HEK293 (cell line): Measurements from ENCODE around the gene GCH1.

ENCODE experiments used
- CTCF ChIP-seq: fragments of 450-650 bp; formaldehyde crosslinking; IDR thresholded peaks from 2 replicates; pipeline ENCODE4 v1.5.1; 2016; ENCODE audit warnings: missing biosample characterization, missing genetic modification characterization
- GLIS2 ChIP-seq: fragments of 450-650 bp; formaldehyde crosslinking; IDR thresholded peaks from 2 replicates; pipeline ENCODE4 v1.5.1; 2016; ENCODE audit warnings: missing biosample characterization, missing genetic modification characterization
- MEIS1 ChIP-seq: sonication (generic); formaldehyde crosslinking; IDR thresholded peaks from 2 replicates; pipeline ENCODE4 v1.8.1; 2022; ENCODE audit warnings: missing genetic modification reagents, mild to moderate bottlenecking, borderline replicate concordance
- PRDM10 ChIP-seq: fragments of 450-650 bp; formaldehyde crosslinking; IDR thresholded peaks from 2 replicates; pipeline ENCODE4 v1.5.1; 2016; ENCODE audit warnings: missing biosample characterization, missing genetic modification characterization
- TCF7L2 ChIP-seq: IDR thresholded peaks from 2 replicates; pipeline ENCODE4 v1.6.1; 2011; ENCODE audit warnings: low read depth, mild to moderate bottlenecking, inconsistent platforms, low read length, moderate library complexity, borderline replicate concordance
- ZNF10 ChIP-seq: fragments of 450-650 bp; formaldehyde crosslinking; IDR thresholded peaks from 2 replicates; pipeline ENCODE4 v1.5.1; 2017; ENCODE audit warnings: missing biosample characterization, missing genetic modification characterization
- ZNF274 ChIP-seq, 2 experiments: fragments of 200-500 bp in 1 of 2; fragments of 450-650 bp in 1 of 2; sonication (Bioruptor generic) in 1 of 2; formaldehyde crosslinking in 1 of 2; IDR thresholded peaks; 2 replicates each; pipeline versions ENCODE4 v1.5.1 to v1.6.1; 2014 to 2016; ENCODE audit warnings: borderline replicate concordance in 1 of 2, inconsistent platforms in 1 of 2, low read length in 1 of 2, missing biosample characterization in 1 of 2, missing genetic modification characterization in 1 of 2
- ZNF777 ChIP-seq: fragments of 450-650 bp; formaldehyde crosslinking; IDR thresholded peaks from 2 replicates; pipeline ENCODE4 v1.5.1; 2017; ENCODE audit warnings: missing biosample characterization, missing genetic modification characterization, borderline replicate concordance

GRCh38 chr14:54902143-54902520 is 494 bp downstream of the GCH1 start:
- TF ChIP-seq ZNF777 (tag by site-specific recombination) (no peak), PRDM10 (no peak), MEIS1 (CRISPR knock-in tag) (no peak), CTCF (tag by site-specific recombination) (no peak; the same call in none of the 2 replicates), ZNF274 (IDR thresholded peaks at IDR 0.05; ENCODE audit: low read length) (no peak), ZNF274 (tag by site-specific recombination; IDR thresholded peaks at IDR 0.05; ENCODE audit: borderline replicate concordance) (no peak), TCF7L2 (no peak), ZNF10 (tag by site-specific recombination) (no peak), GLIS2 (0 out of 2 replicates have a peak, but pooled peaks have one; percentile 3)
